Lung (tissue), 12 donors: ENCODE measurements around the gene NOX5. TPM values are rescaled to one million over a fixed set of nuclear protein-coding genes. Genes with fewer than 3 reads are reported as not detected.

ENCODE experiments used
- ATAC-seq: fragments of 200-7000 bp; cut with Tn5 transposase; one replicate; pipeline ENCODE4 v1.9.1; 2020; ENCODE audit warnings: moderate number of reproducible peaks; ENCODE audit not compliant: insufficient read depth, low FRiP score
- DNase-seq, 3 donors: peaks; one replicate each; pipeline ENCODE4 v3.0.0-alpha.2; 2013 to 2017
- H3K27ac ChIP-seq, 2 donors: one replicate each; pipeline ENCODE4 v1.5.1; 2013; ENCODE audit warnings: mild to moderate bottlenecking in 2 of 2, moderate library complexity in 2 of 2, control low read depth in 1 of 2, inconsistent platforms in 1 of 2, low read depth in 1 of 2, low read length in 1 of 2
- H3K27me3 ChIP-seq, 3 donors: one replicate each; pipeline ENCODE4 v1.5.1; 2013; ENCODE audit warnings: low read length in 2 of 3; ENCODE audit not compliant: control insufficient read depth in 3 of 3, insufficient read depth in 3 of 3
- H3K36me3 ChIP-seq, 4 donors: one replicate each; pipeline ENCODE4 v1.5.1; 2013; ENCODE audit warnings: low read length in 4 of 4, mild to moderate bottlenecking in 1 of 4, moderate library complexity in 1 of 4; ENCODE audit not compliant: control insufficient read depth in 4 of 4, insufficient read depth in 4 of 4
- H3K4me1 ChIP-seq, 5 donors: one replicate each; pipeline ENCODE4 v1.5.1; 2013; ENCODE audit warnings: low read length in 5 of 5, mild to moderate bottlenecking in 2 of 5, moderate library complexity in 1 of 5; ENCODE audit not compliant: control insufficient read depth in 5 of 5, insufficient read depth in 5 of 5
- H3K4me3 ChIP-seq: one replicate; pipeline ENCODE4 v1.5.1; 2013; ENCODE audit warnings: mild to moderate bottlenecking, control low read depth, moderate library complexity
- H3K9ac ChIP-seq, 2 donors: one replicate each; pipeline ENCODE4 v1.5.1; 2013; ENCODE audit warnings: low read length in 2 of 2, control low read depth in 1 of 2; ENCODE audit not compliant: insufficient read depth in 1 of 2
- H3K9me3 ChIP-seq, 4 donors: one replicate each; pipeline ENCODE4 v1.5.1; 2013; ENCODE audit warnings: low read length in 3 of 4, mild to moderate bottlenecking in 1 of 4, moderate library complexity in 1 of 4; ENCODE audit not compliant: control insufficient read depth in 4 of 4, insufficient read depth in 3 of 4
- CTCF ChIP-seq: IDR thresholded peaks from 2 replicates; pipeline ENCODE4 v1.5.1; 2012; ENCODE audit warnings: mild to moderate bottlenecking; ENCODE audit errors: control extremely low read depth, extremely low read depth
- WGBS, 2 donors: extraction: QIAGEN DNeasy Blood & Tissue Kit; methylation state at CpG; one replicate each; pipeline ENCODE4 v1.1.7; 2013; 5-methylcytosine and 5-hydroxymethylcytosine counted together
- polyA plus RNA-seq, 2 donors: library from polyadenylated mRNA; stranded (reverse); fragments of 200-250 nt; gene quantifications; one replicate each; pipeline ENCODE4 v1.2.1, GENCODE V29; 2013
- total RNA-seq, 2 donors: library from RNA; depleted of rRNA in 1 of 2; stranded (reverse); fragments of >200 nt in 1 of 2; gene quantifications; one replicate each; pipeline ENCODE4 v1.2.1, GENCODE V29; 2014 to 2021
- donor health status: control.
- donor health status: control.
- donor health status: Bipolar disorder and iron deficiency.
- donor health status: healthy.
- donor health status: DM: yes; HTN: yes; CAD: no.

NOX5 gene
- total and polyA plus RNA-seq, 4 donors, result 0.03 to 0.77 (median 0.09) TPM

- Histone ChIP-seq H3K4me1 (peaks cover 0 to 5% (median 0%) of the 10 kb centered on the region in 5 donors), H3K4me3 (no peak overlapping the region), H3K36me3 (no peaks in the 10 kb centered on the region), H3K9me3 (peaks cover 0 to 4% (median 1%) of the 10 kb centered on the region in 4 donors), H3K9ac (no peak overlapping the region), H3K27ac (no peak overlapping the region), H3K27me3 (no peaks in the 10 kb centered on the region)
- TF ChIP-seq CTCF, result no peak
- DNase-seq (no peak), ATAC-seq (no peak)
- 92 to 93% methylated on average over 4 of the region's 4 CpGs for WGBS, 2 donors
Observed at GRCh38 chr15:69002783-69003182, 11.7 kb upstream of the NOX5 start.

GRCh38 chr15:69004011-69004410 is 10.5 kb upstream of the NOX5 start:
- H3K27me3 ChIP-seq, result no peaks in the 10 kb centered on the region
- no peak overlapping the region for H3K27ac ChIP-seq
- H3K9ac ChIP-seq, result no peak overlapping the region
- H3K4me1 ChIP-seq, result peaks cover 0 to 5% (median 0%) of the 10 kb centered on the region in 5 donors
- TF ChIP-seq CTCF, result no peak
- 90 to 100% methylated on average over 2 of the region's 2 CpGs for WGBS, 2 donors
- ATAC-seq (no peak), DNase-seq (no peak)
- no peaks in the 10 kb centered on the region for H3K36me3 ChIP-seq
- H3K9me3 ChIP-seq, result peaks cover 0 to 6% (median 3%) of the 10 kb centered on the region in 4 donors
- no peak overlapping the region for H3K4me3 ChIP-seq

GRCh38 chr15:69008056-69008455 is 6.4 kb upstream of the NOX5 start:
- no peak for DNase-seq
- no peak for ATAC-seq
- Histone ChIP-seq H3K9me3 (peaks cover 0 to 9% (median 3%) of the 10 kb centered on the region in 4 donors), H3K4me1 (peaks cover 0 to 1% (median 0%) of the 10 kb centered on the region in 5 donors), H3K9ac (no peak overlapping the region), H3K27ac (no peak overlapping the region), H3K36me3 (no peaks in the 10 kb centered on the region), H3K4me3 (no peak overlapping the region), H3K27me3 (no peaks in the 10 kb centered on the region)
- TF ChIP-seq CTCF, result no peak

GRCh38 chr15:69009341-69009740 is 5.2 kb upstream of the NOX5 start:
- Histone ChIP-seq H3K9me3 (peaks cover 0 to 9% (median 3%) of the 10 kb centered on the region in 4 donors), H3K9ac (no peak overlapping the region), H3K36me3 (no peaks in the 10 kb centered on the region), H3K4me3 (no peak overlapping the region), H3K4me1 (peaks cover 0 to 1% (median 0%) of the 10 kb centered on the region in 5 donors), H3K27me3 (no peaks in the 10 kb centered on the region), H3K27ac (no peak overlapping the region)
- no peak for TF ChIP-seq CTCF
- DNase-seq (no peak), ATAC-seq (no peak)
- 51 to 60% methylated on average over 5 of the region's 5 CpGs for WGBS, 2 donors
